ENCODE measurements around the gene HMSD.

The HMSD gene

GRCh38 chr18:63981719-63982118 is 32.6 kb downstream of the HMSD start:
- Histone ChIP-seq H3K36me3 (peaks cover 41 to 56% (median 52%) of the 10 kb centered on the region in 3 donors), H3K27ac (no peak overlapping the region), H3K4me3 (no peak overlapping the region), H3K27me3 (no peaks in the 10 kb centered on the region), H3K4me1 (peaks cover 0 to 11% (median 4%) of the 10 kb centered on the region in 4 donors), H3K9me3 (no peaks in the 10 kb centered on the region)
- no peak for TF ChIP-seq CTCF (IDR thresholded peaks at IDR 0.05)
- no peak for DNase-seq
- intact Hi-C loops (cut with DNase I; ENCODE audit: low total_unique reads), result no loop called here

- peaks cover 0 to 11% (median 4%) of the 10 kb centered on the region in 4 donors for H3K4me1 ChIP-seq
- no peak overlapping the region for H3K27ac ChIP-seq
- no peaks in the 10 kb centered on the region for H3K27me3 ChIP-seq
- intact Hi-C loops (cut with DNase I; ENCODE audit: low total_unique reads), result no loop called here
- no peak overlapping the region for H3K4me3 ChIP-seq
- no peaks in the 10 kb centered on the region for H3K9me3 ChIP-seq
- TF ChIP-seq CTCF (IDR thresholded peaks at IDR 0.05), result no peak
- no peak for DNase-seq
- H3K36me3 ChIP-seq, result peaks cover 48 to 62% (median 58%) of the 10 kb centered on the region in 3 donors
Observed at GRCh38 chr18:63982361-63982760, 33.3 kb downstream of the HMSD start.

GRCh38 chr18:63986885-63987284 is 37.8 kb downstream of the HMSD start:
- H3K4me3 ChIP-seq, result no peak overlapping the region
- H3K4me1 ChIP-seq, result no peaks in the 10 kb centered on the region
- no peak for DNase-seq
- H3K27me3 ChIP-seq, result no peaks in the 10 kb centered on the region
- peaks cover 47 to 62% (median 50%) of the 10 kb centered on the region in 3 donors for H3K36me3 ChIP-seq
- intact Hi-C loops (cut with DNase I; ENCODE audit: low total_unique reads), result loop anchor here (5.0 kb wide), 1 partner anchor 35 kb away; no protein-coding TSS in a partner anchor
- no peak for TF ChIP-seq CTCF (IDR thresholded peaks at IDR 0.05)
- no peaks in the 10 kb centered on the region for H3K9me3 ChIP-seq
- no peak overlapping the region for H3K27ac ChIP-seq

- intact Hi-C loops (cut with DNase I; ENCODE audit: low total_unique reads), result loop anchor here (5.0 kb wide), 1 partner anchor 35 kb away; no protein-coding TSS in a partner anchor
- peaks cover 39 to 53% (median 42%) of the 10 kb centered on the region in 3 donors for H3K36me3 ChIP-seq
- no peak for TF ChIP-seq CTCF (IDR thresholded peaks at IDR 0.05)
Observed at GRCh38 chr18:63987743-63988142, 38.6 kb downstream of the HMSD start.

GRCh38 chr18:63992751-63993150 is 43.6 kb downstream of the HMSD start:
- Histone ChIP-seq H3K27ac (no peak overlapping the region), H3K9me3 (no peaks in the 10 kb centered on the region), H3K27me3 (no peaks in the 10 kb centered on the region), H3K4me3 (no peak overlapping the region), H3K36me3 (peaks cover 2 to 8% (median 5%) of the 10 kb centered on the region in 3 donors), H3K4me1 (peaks cover 0 to 4% (median 0%) of the 10 kb centered on the region in 4 donors)
- DNase-seq, result no peak
- TF ChIP-seq CTCF (IDR thresholded peaks at IDR 0.05), result no peak
- intact Hi-C loops (cut with DNase I; ENCODE audit: low total_unique reads), result no loop called here

More at GRCh38 chr18:63987743-63988142, 38.6 kb downstream of the HMSD start:
- Histone ChIP-seq H3K27ac (no peak overlapping the region), H3K27me3 (no peaks in the 10 kb centered on the region), H3K9me3 (no peaks in the 10 kb centered on the region), H3K4me3 (no peak overlapping the region), H3K4me1 (no peaks in the 10 kb centered on the region)
- DNase-seq, result no peak
